ENCODE measurements around the gene HOXD11. TPM values are rescaled to one million over a fixed set of nuclear protein-coding genes. Genes with fewer than 3 reads are reported as not detected.

HOXD11 gene
- total RNA-seq, 1 experiment from 2014 or later, result not detected

GRCh38 chr2:176110415-176111308 lies 3.6 kb downstream of the HOXD11 start:
- no peak for TF ChIP-seq CTCF (IDR thresholded peaks at IDR 0.05; ENCODE audit: unreplicated experiment)
- peaks cover 9% of the 10 kb centered on the region for H3K4me1 Mint-ChIP-seq (ENCODE audit: low read depth, unreplicated experiment)
- no peak for DNase-seq
- CTCF ChIA-PET, result interaction anchor here (1.3 kb wide), 1 partner anchor 322 kb away, joined by 7 read pairs; no protein-coding TSS in a partner anchor
- intact Hi-C loops (cut with micrococcal nuclease; ENCODE audit: unreplicated experiment), result no loop called here
- peaks cover 71% of the 10 kb centered on the region for H3K27me3 Mint-ChIP-seq (ENCODE audit: unreplicated experiment)
- no TSS peak for BruUV-seq (replicated peaks)
- H3K9me3 Mint-ChIP-seq (ENCODE audit: low read depth, unreplicated experiment), result no peaks in the 10 kb centered on the region
- H3K4me3 Mint-ChIP-seq (ENCODE audit: low read depth, unreplicated experiment), result no peak overlapping the region
- H3K36me3 Mint-ChIP-seq (ENCODE audit: insufficient read depth, unreplicated experiment), result no peaks in the 10 kb centered on the region
- no peak overlapping the region for H3K27ac Mint-ChIP-seq (ENCODE audit: unreplicated experiment)

GRCh38 chr2:176111309-176111663 lies 4.2 kb downstream of the HOXD11 start:
- H3K27me3 Mint-ChIP-seq (ENCODE audit: unreplicated experiment), result peaks cover 71% of the 10 kb centered on the region

GRCh38 chr2:176111846-176112374 lies 4.8 kb downstream of the HOXD11 start:
- no peak for TF ChIP-seq CTCF (IDR thresholded peaks at IDR 0.05; ENCODE audit: unreplicated experiment)
- DNase-seq, result no peak
- Mint-ChIP-seq H3K4me3 (ENCODE audit: low read depth, unreplicated experiment) (no peak overlapping the region), H3K9me3 (ENCODE audit: low read depth, unreplicated experiment) (no peaks in the 10 kb centered on the region), H3K36me3 (ENCODE audit: insufficient read depth, unreplicated experiment) (no peaks in the 10 kb centered on the region), H3K4me1 (ENCODE audit: low read depth, unreplicated experiment) (no peaks in the 10 kb centered on the region), H3K27ac (ENCODE audit: unreplicated experiment) (no peak overlapping the region), H3K27me3 (ENCODE audit: unreplicated experiment) (peaks cover 71% of the 10 kb centered on the region)
- CTCF ChIA-PET, result interaction anchor here (1.3 kb wide), 1 partner anchor 324 kb away, joined by 7 read pairs; no protein-coding TSS in a partner anchor
- intact Hi-C loops (cut with micrococcal nuclease; ENCODE audit: unreplicated experiment), result no loop called here
- no TSS peak for BruUV-seq (replicated peaks)

More at GRCh38 chr2:176111309-176111663, 4.2 kb downstream of the HOXD11 start:
- no peak overlapping the region for H3K4me3 Mint-ChIP-seq (ENCODE audit: low read depth, unreplicated experiment)
- H3K9me3 Mint-ChIP-seq (ENCODE audit: low read depth, unreplicated experiment), result no peaks in the 10 kb centered on the region
- CTCF ChIA-PET, result interaction anchor here (1.3 kb wide), 1 partner anchor 323 kb away, joined by 7 read pairs; no protein-coding TSS in a partner anchor
- H3K36me3 Mint-ChIP-seq (ENCODE audit: insufficient read depth, unreplicated experiment), result no peaks in the 10 kb centered on the region
- no peak for DNase-seq
- intact Hi-C loops (cut with micrococcal nuclease; ENCODE audit: unreplicated experiment), result no loop called here
- TF ChIP-seq CTCF (IDR thresholded peaks at IDR 0.05; ENCODE audit: unreplicated experiment), result no peak
- no peak overlapping the region for H3K27ac Mint-ChIP-seq (ENCODE audit: unreplicated experiment)
- H3K4me1 Mint-ChIP-seq (ENCODE audit: low read depth, unreplicated experiment), result peaks cover 3% of the 10 kb centered on the region
- no TSS peak for BruUV-seq (replicated peaks)

- H3K9me3 Mint-ChIP-seq (ENCODE audit: low read depth, unreplicated experiment), result no peaks in the 10 kb centered on the region
- H3K36me3 Mint-ChIP-seq (ENCODE audit: insufficient read depth, unreplicated experiment), result no peaks in the 10 kb centered on the region
- intact Hi-C loops (cut with micrococcal nuclease; ENCODE audit: unreplicated experiment), result no loop called here
- no TSS peak for BruUV-seq (replicated peaks)
- H3K4me1 Mint-ChIP-seq (ENCODE audit: low read depth, unreplicated experiment), result no peaks in the 10 kb centered on the region
- TF ChIP-seq CTCF (IDR thresholded peaks at IDR 0.05; ENCODE audit: unreplicated experiment), result no peak
- DNase-seq, result no peak
- no peak overlapping the region for H3K4me3 Mint-ChIP-seq (ENCODE audit: low read depth, unreplicated experiment)
- peaks cover 78% of the 10 kb centered on the region for H3K27me3 Mint-ChIP-seq (ENCODE audit: unreplicated experiment)
- CTCF ChIA-PET, result no interaction called here
- no peak overlapping the region for H3K27ac Mint-ChIP-seq (ENCODE audit: unreplicated experiment)
Observed at GRCh38 chr2:176112375-176113302, 5.6 kb downstream of the HOXD11 start.
